ENCODE measurements around the gene RNF5.

Gene RNF5

DNA sequence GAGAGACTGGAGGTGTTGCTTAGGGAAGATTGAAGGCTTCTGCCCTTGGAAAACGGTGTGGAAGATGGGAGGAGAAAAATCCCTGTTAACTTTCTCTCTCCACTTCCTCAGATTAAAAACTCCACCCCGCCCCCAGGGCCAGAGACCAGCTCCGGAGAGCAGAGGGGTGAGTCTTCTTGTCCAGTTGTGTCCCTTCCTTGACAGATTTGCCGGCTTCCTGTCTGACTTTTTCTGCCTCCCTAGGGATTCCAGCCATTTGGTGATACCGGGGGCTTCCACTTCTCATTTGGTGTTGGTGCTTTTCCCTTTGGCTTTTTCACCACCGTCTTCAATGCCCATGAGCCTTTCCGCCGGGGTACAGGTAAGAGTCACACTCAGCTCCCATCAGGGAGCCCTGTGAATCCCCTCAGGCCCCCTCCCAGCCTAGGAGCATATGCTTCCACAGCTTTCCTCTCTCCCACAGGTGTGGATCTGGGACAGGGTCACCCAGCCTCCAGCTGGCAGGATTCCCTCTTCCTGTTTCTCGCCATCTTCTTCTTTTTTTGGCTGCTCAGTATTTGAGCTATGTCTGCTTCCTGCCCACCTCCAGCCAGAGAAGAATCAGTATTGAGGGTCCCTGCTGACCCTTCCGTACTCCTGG lies 1.7 kb downstream of the RNF5 start:
- peaks cover 38 to 53% of the 10 kb centered on the region in 2 experiments for H3K4me1 ChIP-seq (ENCODE audit: control insufficient read depth in 1 of 2, insufficient read depth in 1 of 2, low read depth in 1 of 2, low read length in 1 of 2)
- no peaks in the 10 kb centered on the region for H3K9me3 ChIP-seq
- peaks cover 41% of the 10 kb centered on the region for H3K36me3 ChIP-seq
- TF ChIP-seq, protein P1, sequence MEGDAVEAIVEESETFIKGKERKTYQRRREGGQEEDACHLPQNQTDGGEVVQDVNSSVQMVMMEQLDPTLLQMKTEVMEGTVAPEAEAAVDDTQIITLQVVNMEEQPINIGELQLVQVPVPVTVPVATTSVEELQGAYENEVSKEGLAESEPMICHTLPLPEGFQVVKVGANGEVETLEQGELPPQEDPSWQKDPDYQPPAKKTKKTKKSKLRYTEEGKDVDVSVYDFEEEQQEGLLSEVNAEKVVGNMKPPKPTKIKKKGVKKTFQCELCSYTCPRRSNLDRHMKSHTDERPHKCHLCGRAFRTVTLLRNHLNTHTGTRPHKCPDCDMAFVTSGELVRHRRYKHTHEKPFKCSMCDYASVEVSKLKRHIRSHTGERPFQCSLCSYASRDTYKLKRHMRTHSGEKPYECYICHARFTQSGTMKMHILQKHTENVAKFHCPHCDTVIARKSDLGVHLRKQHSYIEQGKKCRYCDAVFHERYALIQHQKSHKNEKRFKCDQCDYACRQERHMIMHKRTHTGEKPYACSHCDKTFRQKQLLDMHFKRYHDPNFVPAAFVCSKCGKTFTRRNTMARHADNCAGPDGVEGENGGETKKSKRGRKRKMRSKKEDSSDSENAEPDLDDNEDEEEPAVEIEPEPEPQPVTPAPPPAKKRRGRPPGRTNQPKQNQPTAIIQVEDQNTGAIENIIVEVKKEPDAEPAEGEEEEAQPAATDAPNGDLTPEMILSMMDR (IDR thresholded peaks at IDR 0.05), result no peak
- peak overlapping the region; percentile 97 for H3K27ac ChIP-seq
- H3K4me3 ChIP-seq (ENCODE audit: low read depth in 1 of 2, low read length in 1 of 2), result no peak overlapping the region
- H3K27me3 ChIP-seq, result no peaks in the 10 kb centered on the region

DNA sequence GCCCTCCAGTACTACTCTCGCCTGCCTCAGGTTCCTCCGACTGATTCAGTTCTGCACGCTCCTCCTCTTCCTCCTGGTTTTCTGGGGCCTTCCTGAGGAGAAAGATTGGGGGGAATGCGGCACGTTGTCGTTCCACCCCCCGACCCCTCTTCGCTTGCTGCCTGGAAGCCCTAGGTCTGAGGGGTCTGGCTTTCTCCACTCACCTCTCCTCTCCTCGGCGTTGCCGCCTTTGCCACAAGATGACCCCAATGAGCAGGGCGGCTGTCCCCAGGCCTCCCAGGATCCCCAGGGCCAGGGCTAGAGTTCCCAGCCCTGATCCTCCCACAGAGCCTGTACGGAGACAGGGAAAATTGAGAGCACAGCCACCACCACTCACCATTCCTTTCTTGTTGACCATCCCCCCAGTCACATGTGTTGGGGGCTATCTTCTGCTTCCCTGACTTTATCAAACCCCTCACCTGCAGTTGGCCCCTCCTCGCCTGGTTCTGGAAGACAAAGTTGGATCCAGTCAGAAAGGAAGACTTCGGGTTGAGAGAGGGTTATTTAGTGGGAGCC lies 3.0 kb downstream of the RNF5 start:
- H3K27me3 ChIP-seq, result no peaks in the 10 kb centered on the region
- peak overlapping the region; percentile 97 for H3K27ac ChIP-seq
- H3K4me3 ChIP-seq (ENCODE audit: low read depth in 1 of 2, low read length in 1 of 2), result no peak overlapping the region
- no peaks in the 10 kb centered on the region for H3K9me3 ChIP-seq
- TF ChIP-seq, protein P1 (IDR thresholded peaks at IDR 0.05), result no peak
- peaks cover 49% of the 10 kb centered on the region for H3K36me3 ChIP-seq
- peaks cover 32 to 46% of the 10 kb centered on the region in 2 experiments for H3K4me1 ChIP-seq (ENCODE audit: control insufficient read depth in 1 of 2, insufficient read depth in 1 of 2, low read depth in 1 of 2, low read length in 1 of 2)

DNA sequence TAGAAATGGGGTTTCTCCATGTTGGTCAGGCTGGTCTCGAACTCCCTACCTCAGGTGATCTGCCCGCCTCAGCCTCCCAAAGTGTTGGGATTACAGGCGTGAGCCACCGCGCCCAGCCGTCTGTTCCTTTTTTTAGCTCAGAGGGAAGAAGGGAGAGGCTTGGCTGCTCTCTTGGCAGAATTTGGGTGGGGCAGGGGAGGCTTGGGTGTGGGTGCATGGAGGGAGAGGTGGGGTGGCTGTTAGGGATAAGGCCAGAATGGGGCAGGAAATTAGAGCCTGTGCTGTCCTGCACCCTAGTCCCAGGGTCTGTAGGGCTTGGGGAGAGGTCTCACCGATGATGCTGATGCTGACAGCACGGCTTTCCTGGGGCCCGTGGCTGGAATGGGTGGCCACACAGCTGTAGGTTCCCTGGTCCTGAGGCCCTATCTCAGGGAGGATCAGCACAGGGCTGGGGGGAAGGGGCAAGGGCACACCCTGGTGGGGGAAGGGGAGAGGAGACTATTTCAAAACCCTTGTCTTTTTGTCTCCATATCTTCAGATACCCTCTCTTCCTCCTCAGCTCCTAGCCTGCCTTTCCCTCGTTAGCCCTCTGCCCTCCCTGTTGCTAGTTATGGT lies 3.8 kb downstream of the RNF5 start:
- Histone ChIP-seq H3K36me3 (peaks cover 57% of the 10 kb centered on the region), H3K27me3 (no peaks in the 10 kb centered on the region), H3K4me3 (ENCODE audit: low read depth in 1 of 2, low read length in 1 of 2) (no peak overlapping the region), H3K4me1 (ENCODE audit: control insufficient read depth in 1 of 2, insufficient read depth in 1 of 2, low read depth in 1 of 2, low read length in 1 of 2) (peaks cover 32 to 45% of the 10 kb centered on the region in 2 experiments), H3K27ac (peak overlapping the region; percentile 97), H3K9me3 (no peaks in the 10 kb centered on the region)
- TF ChIP-seq, protein P1 (IDR thresholded peaks at IDR 0.05), result no peak

DNA sequence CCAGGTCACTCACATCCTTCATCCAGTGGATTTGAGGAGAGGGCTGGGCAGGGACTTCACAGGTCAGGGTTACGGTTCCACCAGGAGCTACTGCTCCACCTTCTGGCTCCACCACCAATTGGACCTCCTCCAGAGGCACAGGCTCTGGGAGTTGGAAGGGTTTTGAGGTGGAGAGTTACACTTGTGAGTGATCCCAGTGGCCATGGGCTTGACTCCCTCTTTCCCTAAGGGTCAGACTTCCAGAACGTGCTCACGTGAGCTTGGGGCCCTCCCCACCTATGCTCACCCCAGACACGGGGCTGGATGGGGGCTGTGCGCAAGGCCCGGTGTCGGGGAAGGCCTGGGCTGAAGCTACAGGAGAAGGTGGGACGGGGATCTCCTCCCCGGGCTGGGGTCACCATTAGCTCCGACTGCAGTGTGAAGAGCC lies 4.4 kb downstream of the RNF5 start:
- Histone ChIP-seq H3K9me3 (no peaks in the 10 kb centered on the region), H3K27me3 (no peaks in the 10 kb centered on the region), H3K4me1 (ENCODE audit: control insufficient read depth in 1 of 2, insufficient read depth in 1 of 2, low read depth in 1 of 2, low read length in 1 of 2) (peaks cover 32 to 45% of the 10 kb centered on the region in 2 experiments), H3K27ac (peak overlapping the region; percentile 97), H3K36me3 (peaks cover 62% of the 10 kb centered on the region), H3K4me3 (ENCODE audit: low read depth in 1 of 2, low read length in 1 of 2) (no peak overlapping the region)
- TF ChIP-seq, protein P1 (IDR thresholded peaks at IDR 0.05), result no peak

DNA sequence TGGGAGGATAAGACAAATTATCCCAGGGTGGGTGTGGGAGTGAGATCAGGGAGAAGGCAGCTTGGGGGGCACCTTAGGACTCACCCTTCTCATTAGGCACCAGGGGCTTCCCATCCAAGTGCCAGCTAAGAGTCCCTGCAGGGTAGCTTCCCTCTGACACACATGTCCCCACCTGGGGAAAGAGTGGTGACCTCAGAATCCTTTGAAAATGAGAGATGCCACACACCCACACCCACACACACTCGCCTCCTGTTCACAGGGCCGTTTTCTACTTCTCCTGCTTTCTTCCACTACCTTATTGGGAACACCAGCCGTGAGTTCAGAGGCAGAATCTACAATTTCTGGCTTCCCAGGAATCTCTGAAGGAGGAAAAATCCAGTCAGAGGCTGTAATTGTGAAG lies 4.8 kb downstream of the RNF5 start:
- no peak overlapping the region for H3K4me3 ChIP-seq (ENCODE audit: low read depth in 1 of 2, low read length in 1 of 2)
- H3K27me3 ChIP-seq, result no peaks in the 10 kb centered on the region
- TF ChIP-seq, protein P1 (IDR thresholded peaks at IDR 0.05), result no peak
- peaks cover 36 to 48% of the 10 kb centered on the region in 2 experiments for H3K4me1 ChIP-seq (ENCODE audit: control insufficient read depth in 1 of 2, insufficient read depth in 1 of 2, low read depth in 1 of 2, low read length in 1 of 2)
- peaks cover 67% of the 10 kb centered on the region for H3K36me3 ChIP-seq
- no peaks in the 10 kb centered on the region for H3K9me3 ChIP-seq
- peak overlapping the region; percentile 97 for H3K27ac ChIP-seq
